Astrocyte (in vitro differentiated cells and primary cell): Measurements from ENCODE around the gene EPC2.

Source experiments
- EZH2 ChIP-seq: IDR thresholded peaks from 2 replicates; pipeline ENCODE4 v1.6.1; 2012; ENCODE audit warnings: mild to moderate bottlenecking, low read length, inconsistent platforms; ENCODE audit not compliant: insufficient read depth
- TF ChIP-seq, protein P1 (sequence below): IDR thresholded peaks from 2 replicates; pipeline ENCODE4 v1.5.1; 2011; ENCODE audit warnings: low read depth, mild to moderate bottlenecking, inconsistent platforms, low read length, moderate library complexity; ENCODE audit not compliant: insufficient read depth

DNA sequence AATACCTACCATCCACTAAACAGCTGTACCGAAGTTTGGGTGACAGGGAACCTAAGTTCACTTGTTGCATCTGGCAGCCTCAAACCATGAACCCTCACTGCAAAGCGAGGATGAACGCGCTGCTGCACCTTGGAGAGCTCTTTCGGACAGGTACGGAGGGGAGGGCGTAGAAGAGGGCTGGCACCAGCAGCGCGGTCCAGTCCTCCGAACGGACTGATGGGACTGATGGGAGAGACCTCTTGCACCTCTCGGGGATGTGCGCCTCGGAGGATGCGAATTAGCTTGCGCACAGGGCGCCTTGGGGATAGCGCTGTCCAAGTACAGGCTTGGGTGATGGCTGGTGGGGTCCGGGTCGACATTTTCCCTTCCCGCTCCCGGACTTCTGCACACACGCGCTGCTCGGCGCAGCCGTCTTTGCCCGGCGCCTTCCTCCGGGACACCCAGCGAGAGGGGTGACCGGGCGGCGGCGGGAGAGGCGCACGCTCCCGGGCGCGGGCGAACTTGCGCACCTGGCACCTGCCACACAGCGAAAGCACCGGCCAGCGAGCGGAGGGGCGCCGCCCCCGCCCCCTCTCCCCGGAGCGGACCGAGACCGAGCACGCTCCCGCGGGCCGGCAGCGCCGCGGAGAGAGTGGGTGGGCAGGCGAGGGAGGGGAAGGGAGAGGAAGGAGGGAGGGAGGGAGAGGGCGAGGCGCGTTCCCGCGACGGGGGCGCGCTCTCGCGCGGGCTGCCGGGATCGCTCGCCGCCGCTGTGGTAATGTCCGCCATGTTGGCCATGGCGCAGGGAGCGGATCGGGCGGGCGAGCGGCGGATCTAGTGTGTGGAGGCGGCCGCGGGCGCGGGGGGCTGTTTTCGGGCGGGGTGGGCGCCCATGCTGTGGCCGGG lies at the start of gene EPC2:
- TF ChIP-seq, protein P1, sequence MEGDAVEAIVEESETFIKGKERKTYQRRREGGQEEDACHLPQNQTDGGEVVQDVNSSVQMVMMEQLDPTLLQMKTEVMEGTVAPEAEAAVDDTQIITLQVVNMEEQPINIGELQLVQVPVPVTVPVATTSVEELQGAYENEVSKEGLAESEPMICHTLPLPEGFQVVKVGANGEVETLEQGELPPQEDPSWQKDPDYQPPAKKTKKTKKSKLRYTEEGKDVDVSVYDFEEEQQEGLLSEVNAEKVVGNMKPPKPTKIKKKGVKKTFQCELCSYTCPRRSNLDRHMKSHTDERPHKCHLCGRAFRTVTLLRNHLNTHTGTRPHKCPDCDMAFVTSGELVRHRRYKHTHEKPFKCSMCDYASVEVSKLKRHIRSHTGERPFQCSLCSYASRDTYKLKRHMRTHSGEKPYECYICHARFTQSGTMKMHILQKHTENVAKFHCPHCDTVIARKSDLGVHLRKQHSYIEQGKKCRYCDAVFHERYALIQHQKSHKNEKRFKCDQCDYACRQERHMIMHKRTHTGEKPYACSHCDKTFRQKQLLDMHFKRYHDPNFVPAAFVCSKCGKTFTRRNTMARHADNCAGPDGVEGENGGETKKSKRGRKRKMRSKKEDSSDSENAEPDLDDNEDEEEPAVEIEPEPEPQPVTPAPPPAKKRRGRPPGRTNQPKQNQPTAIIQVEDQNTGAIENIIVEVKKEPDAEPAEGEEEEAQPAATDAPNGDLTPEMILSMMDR: no peak
- peak; percentile 7 for TF ChIP-seq EZH2
